IMR-90 (cell line): Measurements from ENCODE around the gene CLEC2B. TPM values are rescaled to one million over a fixed set of nuclear protein-coding genes. Genes with fewer than 3 reads are reported as not detected.

Source experiments
- ATAC-seq: fragments of 200-7000 bp; cut with Tn5 transposase; 2 replicates; pipeline ENCODE4 v1.9.1; 2020; ENCODE audit warnings: low read depth, mild to moderate bottlenecking, moderate library complexity
- BruUV-seq: library from RNA; stranded (reverse); fragments of 400-500 nt; replicated peaks from 2 replicates; lab custom pipeline; 2021; lab: Mats Ljungman, UMichigan
- CTCF ChIA-PET: fragments of 300-600 bp; formaldehyde crosslinking; extraction: SDS; loops from one replicate; lab custom pipeline; 2021; ENCODE audit warnings: antibody characterized with exemption; lab: Yijun Ruan, JAX
- POLR2A ChIA-PET: fragments of 300-600 bp; sonication (Branson Sonifier 250); formaldehyde crosslinking; loops from one replicate; lab custom pipeline; 2022; ENCODE audit warnings: antibody characterized with exemption; ENCODE audit not compliant: unreplicated experiment; lab: Charles Lee
- DNase-seq: peaks from one replicate; pipeline ENCODE4 v3.0.0; 2013
- H2AFZ ChIP-seq: replicated peaks from 2 replicates; pipeline ENCODE3; 2013; ENCODE audit warnings: low read length, mild to moderate bottlenecking; ENCODE audit not compliant: poor library complexity
- H2AK5ac ChIP-seq: 2 replicates; pipeline ENCODE4 v1.6.1; 2013; ENCODE audit warnings: low read depth, low read length, inconsistent platforms
- H2AK9ac ChIP-seq: replicated peaks from 2 replicates; pipeline ENCODE3; 2013; ENCODE audit warnings: mild to moderate bottlenecking, low read depth, low read length, moderate library complexity; ENCODE audit not compliant: poor library complexity
- H2BK120ac ChIP-seq: 2 replicates; pipeline ENCODE4 v1.6.1; 2013; ENCODE audit warnings: low read depth, low read length, inconsistent platforms
- H2BK15ac ChIP-seq: 3 replicates; pipeline ENCODE4 v1.6.1; 2013; ENCODE audit warnings: low read depth, low read length, inconsistent platforms
- H2BK20ac ChIP-seq: 2 replicates; pipeline ENCODE4 v1.6.1; 2013; ENCODE audit warnings: low read depth, mild to moderate bottlenecking, inconsistent platforms, low read length, moderate library complexity
- H2BK5ac ChIP-seq: 2 replicates; pipeline ENCODE4 v1.6.1; 2013; ENCODE audit warnings: mild to moderate bottlenecking, low read depth, low read length, inconsistent platforms; ENCODE audit not compliant: poor library complexity, severe bottlenecking
- H3K14ac ChIP-seq: replicated peaks from 2 replicates; pipeline ENCODE4 v1.6.1; 2013; ENCODE audit warnings: low read depth, low read length, inconsistent platforms
- H3K18ac ChIP-seq: 2 replicates; pipeline ENCODE4 v1.6.1; 2013; ENCODE audit warnings: low read depth, low read length, control low read depth
- H3K23ac ChIP-seq: 2 replicates; pipeline ENCODE4 v1.6.1; 2013; ENCODE audit warnings: low read depth, low read length, inconsistent platforms
- H3K27ac ChIP-seq: 2 replicates; pipeline ENCODE4 v1.5.1; 2013; ENCODE audit warnings: mild to moderate bottlenecking, control low read depth, low read length; ENCODE audit not compliant: insufficient read depth
- H3K27me3 ChIP-seq: 2 replicates; pipeline ENCODE4 v1.6.1; 2013; ENCODE audit warnings: low read length; ENCODE audit not compliant: control insufficient read depth, insufficient read depth
- H3K36me3 ChIP-seq: 2 replicates; pipeline ENCODE4 v1.6.1; 2013; ENCODE audit warnings: low read length, mixed read lengths; ENCODE audit not compliant: control insufficient read depth, insufficient read depth
- H3K4ac ChIP-seq: 2 replicates; pipeline ENCODE4 v1.6.1; 2013; ENCODE audit warnings: low read depth, low read length, inconsistent platforms
- H3K4me1 ChIP-seq: 2 replicates; pipeline ENCODE4 v1.6.1; 2013; ENCODE audit warnings: low read length, mixed read lengths; ENCODE audit not compliant: control insufficient read depth, insufficient read depth
- H3K4me2 ChIP-seq: 2 replicates; pipeline ENCODE4 v1.6.1; 2013; ENCODE audit warnings: low read depth, mild to moderate bottlenecking, control low read depth, low read length, moderate library complexity
- H3K4me3 ChIP-seq: 2 replicates; pipeline ENCODE4 v1.5.1; 2013; ENCODE audit warnings: low read depth, mild to moderate bottlenecking, control low read depth, low read length, moderate library complexity; ENCODE audit not compliant: insufficient read depth
- H3K56ac ChIP-seq: 2 replicates; pipeline ENCODE4 v1.6.1; 2013; ENCODE audit warnings: low read length, inconsistent platforms; ENCODE audit not compliant: insufficient read depth; ENCODE audit errors: extremely low read depth
- H3K79me1 ChIP-seq, 2 experiments: 2 replicates each; pipeline ENCODE4 v1.6.1; 2013; ENCODE audit warnings: low read length in 2 of 2, inconsistent platforms in 1 of 2, low read depth in 1 of 2
- H3K9ac ChIP-seq: 2 replicates; pipeline ENCODE4 v1.6.1; 2013; ENCODE audit warnings: low read depth, low read length, control low read depth
- H3K9me1 ChIP-seq: 2 replicates; pipeline ENCODE4 v1.6.1; 2013; ENCODE audit warnings: low read length, inconsistent platforms; ENCODE audit not compliant: insufficient read depth
- H3K9me3 ChIP-seq: 2 replicates; pipeline ENCODE4 v1.6.1; 2013; ENCODE audit warnings: low read length; ENCODE audit not compliant: control insufficient read depth, insufficient read depth
- H4K20me1 ChIP-seq: 2 replicates; pipeline ENCODE4 v1.6.1; 2013; ENCODE audit warnings: low read length, inconsistent platforms; ENCODE audit not compliant: insufficient read depth
- H4K5ac ChIP-seq: 2 replicates; pipeline ENCODE4 v1.6.1; 2013; ENCODE audit warnings: mild to moderate bottlenecking, low read depth, low read length, control low read depth
- H4K8ac ChIP-seq, 2 experiments: 2 replicates each; pipeline ENCODE4 v1.6.1; 2013; ENCODE audit warnings: low read depth in 2 of 2, low read length in 2 of 2, control low read depth in 1 of 2, inconsistent platforms in 1 of 2
- H4K91ac ChIP-seq: 2 replicates; pipeline ENCODE4 v1.6.1; 2013; ENCODE audit warnings: low read depth, low read length, inconsistent platforms; ENCODE audit not compliant: insufficient read depth
- CEBPB ChIP-seq: IDR thresholded peaks from 2 replicates; pipeline ENCODE4 v1.6.1; 2012; ENCODE audit warnings: low read depth, low read length, improper control_type of control experiment
- MAZ ChIP-seq: IDR thresholded peaks from 2 replicates; pipeline ENCODE4 v1.6.1; 2012; ENCODE audit warnings: low read depth, mild to moderate bottlenecking, low read length, improper control_type of control experiment, moderate library complexity, borderline replicate concordance
- NFE2L2 ChIP-seq: fragments of 150-350 bp; IDR thresholded peaks from 2 replicates; pipeline ENCODE4 v1.6.1; 2016; ENCODE audit warnings: low read depth, mild to moderate bottlenecking, low read length
- POLR2A ChIP-seq: IDR thresholded peaks from 2 replicates; pipeline ENCODE4 v1.6.1; 2012; ENCODE audit warnings: mild to moderate bottlenecking, low read depth, low read length
- RAD21 ChIP-seq: IDR thresholded peaks from 2 replicates; pipeline ENCODE4 v1.6.1; 2012; ENCODE audit warnings: low read length, improper control_type of control experiment
- RCOR1 ChIP-seq: IDR thresholded peaks from 2 replicates; pipeline ENCODE4 v1.6.1; 2012; ENCODE audit warnings: mild to moderate bottlenecking, low read length, improper control_type of control experiment; ENCODE audit not compliant: insufficient replicate concordance
- RFX5 ChIP-seq: IDR thresholded peaks from 2 replicates; pipeline ENCODE4 v1.8.0; 2012; ENCODE audit warnings: low read depth, mild to moderate bottlenecking, low read length, moderate library complexity
- WGBS, 2 experiments: methylation state at CpG; one replicate each; pipeline versions ENCODE4 v1.1.5 to v1.1.7; 2013; ENCODE audit warnings: missing lambda C conversion rate in 2 of 2; ENCODE audit not compliant: insufficient read length in 1 of 2; ENCODE audit errors: extremely low coverage in 2 of 2; 5-methylcytosine and 5-hydroxymethylcytosine counted together
- dilution Hi-C: fragments of 300-500 bp; cut with HindIII; formaldehyde crosslinking; loops from one replicate; pipeline ENCODE4 v1.14.3; 2018; ENCODE audit warnings: low sequenced_read_pairs; ENCODE audit not compliant: unreplicated experiment
- in situ Hi-C: fragments of 300-500 bp; cut with MboI; formaldehyde crosslinking; loops from 3 replicates; pipeline ENCODE4 v1.14.3; 2019; ENCODE audit warnings: low sequenced_read_pairs, inconsistent platforms, mixed read lengths
- intact Hi-C: fragments of 100-400 bp; cut with micrococcal nuclease; formaldehyde crosslinking; loops from 2 replicates; pipeline ENCODE4 v1.10.0; 2022
- polyA plus RNA-seq, 3 experiments: library from polyadenylated mRNA; depleted of rRNA; stranded (reverse); fragments of >200 nt; gene quantifications; 2 replicates each; pipeline ENCODE4 v1.2.3, GENCODE V29; 2012; ENCODE audit warnings: low replicate concordance in 1 of 3
- total RNA-seq: library from RNA; depleted of rRNA; stranded (reverse); fragments of >200 nt; gene quantifications from 2 replicates; pipeline ENCODE4 v1.2.3, GENCODE V29; 2012
- TF ChIP-seq, protein P1 (sequence below): fragments of 150-350 bp; IDR thresholded peaks from 2 replicates; pipeline ENCODE4 v1.6.1; 2017; ENCODE audit warnings: mild to moderate bottlenecking, antibody characterized with exemption, low read length, low read depth

The CLEC2B gene
- total and polyA plus RNA-seq, 2 of the 4 experiments (the other 2 are of a cell fraction): 0.18 to 0.31 TPM

DNA sequence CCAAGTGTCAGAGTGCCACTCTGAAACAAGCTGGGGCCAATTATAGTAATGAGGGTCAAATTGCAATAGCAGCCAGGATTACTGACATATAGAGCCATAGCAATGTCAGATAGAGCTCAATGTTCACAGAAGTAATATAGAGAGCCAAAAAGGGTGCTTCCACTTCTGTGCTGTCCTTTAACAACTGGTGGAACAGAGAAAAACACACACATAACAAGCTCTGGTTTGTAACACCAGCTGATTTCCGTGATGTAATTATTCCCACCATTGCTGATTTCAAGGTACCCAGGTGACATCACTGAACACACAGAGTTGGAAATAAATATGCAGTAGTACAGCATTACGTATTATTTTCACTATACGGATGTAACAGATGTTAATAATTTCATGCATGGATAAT is 3.0 kb upstream of the CLEC2B start:
- Histone ChIP-seq H2BK20ac (no peak overlapping the region), H3K27me3 (no peaks in the 10 kb centered on the region), H3K9ac (no peak overlapping the region), H2BK15ac (no peak overlapping the region), H3K23ac (no peak overlapping the region), H3K9me3 (no peaks in the 10 kb centered on the region), H3K18ac (no peak overlapping the region), H3K56ac (no peak overlapping the region), H2AK5ac (no peak overlapping the region), H3K4ac (no peak overlapping the region), H3K36me3 (no peaks in the 10 kb centered on the region), H3K4me2 (no peak overlapping the region), H3K14ac (no peak overlapping the region), H3K4me3 (no peak overlapping the region), H4K20me1 (no peaks in the 10 kb centered on the region), H3K79me1 (no peaks in the 10 kb centered on the region), H2BK5ac (no peak overlapping the region), H2AK9ac (no peak overlapping the region), H3K4me1 (peaks cover 4% of the 10 kb centered on the region), H4K91ac (no peak overlapping the region), H2AFZ (no peak overlapping the region), H3K9me1 (no peaks in the 10 kb centered on the region), H4K5ac (no peak overlapping the region), H2BK120ac (no peak overlapping the region), H3K27ac (no peak overlapping the region), H4K8ac (no peak overlapping the region)
- DNase-seq (no peak), ATAC-seq (no peak)
- CTCF ChIA-PET: interaction anchor here (0.6 to 1.1 kb wide), 2 partner anchors 53 to 122 kb away, joined by 3 to 4 read pairs; no protein-coding TSS in a partner anchor
- intact Hi-C loops: no loop called here
- TF ChIP-seq POLR2A (no peak), NFE2L2 (no peak), RCOR1 (no peak), RAD21 (no peak), CEBPB (no peak), RFX5 (no peak), MAZ (no peak)
- TF ChIP-seq, protein P1, sequence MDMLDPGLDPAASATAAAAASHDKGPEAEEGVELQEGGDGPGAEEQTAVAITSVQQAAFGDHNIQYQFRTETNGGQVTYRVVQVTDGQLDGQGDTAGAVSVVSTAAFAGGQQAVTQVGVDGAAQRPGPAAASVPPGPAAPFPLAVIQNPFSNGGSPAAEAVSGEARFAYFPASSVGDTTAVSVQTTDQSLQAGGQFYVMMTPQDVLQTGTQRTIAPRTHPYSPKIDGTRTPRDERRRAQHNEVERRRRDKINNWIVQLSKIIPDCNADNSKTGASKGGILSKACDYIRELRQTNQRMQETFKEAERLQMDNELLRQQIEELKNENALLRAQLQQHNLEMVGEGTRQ: no peak
- no TSS peak for BruUV-seq
- WGBS, 2 experiments: no CpG with 5 or more reads among the region's 3 CpGs
- POLR2A ChIA-PET: no interaction called here
- in situ Hi-C loops: no loop called here
- dilution Hi-C loops: no loop called here
